WI38 (cell line): ENCODE results near the gene CDIP1.

Source experiments
- H3K4me3 ChIP-seq: 2 replicates; pipeline ENCODE4 v1.5.1; 2011; ENCODE audit warnings: low read depth, mild to moderate bottlenecking, control low read depth, low read length
- CTCF ChIP-seq: IDR thresholded peaks from 2 replicates; pipeline ENCODE4 v1.5.1; 2012; ENCODE audit warnings: low read depth, mild to moderate bottlenecking, control low read depth, low read length

CDIP1 gene

GRCh38 chr16:4514606-4515005, 24.0 kb downstream of the CDIP1 start:
- no peak overlapping the region for H3K4me3 ChIP-seq
- TF ChIP-seq CTCF, result no peak

GRCh38 chr16:4513881-4514280, 24.7 kb downstream of the CDIP1 start:
- TF ChIP-seq CTCF, result no peak
- no peak overlapping the region for H3K4me3 ChIP-seq

- no peak for TF ChIP-seq CTCF
Measured at GRCh38 chr16:4513086-4513860, 25.3 kb downstream of the CDIP1 start.

GRCh38 chr16:4512473-4512872, 26.1 kb downstream of the CDIP1 start:
- H3K4me3 ChIP-seq, result no peak overlapping the region
- TF ChIP-seq CTCF, result no peak

More at GRCh38 chr16:4513086-4513860, 25.3 kb downstream of the CDIP1 start:
- no peak overlapping the region for H3K4me3 ChIP-seq

GRCh38 chr16:4511441-4512082, 27.0 kb downstream of the CDIP1 start:
- peak; percentile 56 for TF ChIP-seq CTCF
- H3K4me3 ChIP-seq, result no peak overlapping the region

- no peak overlapping the region for H3K4me3 ChIP-seq
- no peak for TF ChIP-seq CTCF
Measured at GRCh38 chr16:4510747-4511426, 27.7 kb downstream of the CDIP1 start.

GRCh38 chr16:4510131-4510530, 28.4 kb downstream of the CDIP1 start:
- H3K4me3 ChIP-seq, result no peak overlapping the region
- TF ChIP-seq CTCF, result no peak
